ENCODE data around the gene ATP8A2.

- TF ChIP-seq, protein P1, sequence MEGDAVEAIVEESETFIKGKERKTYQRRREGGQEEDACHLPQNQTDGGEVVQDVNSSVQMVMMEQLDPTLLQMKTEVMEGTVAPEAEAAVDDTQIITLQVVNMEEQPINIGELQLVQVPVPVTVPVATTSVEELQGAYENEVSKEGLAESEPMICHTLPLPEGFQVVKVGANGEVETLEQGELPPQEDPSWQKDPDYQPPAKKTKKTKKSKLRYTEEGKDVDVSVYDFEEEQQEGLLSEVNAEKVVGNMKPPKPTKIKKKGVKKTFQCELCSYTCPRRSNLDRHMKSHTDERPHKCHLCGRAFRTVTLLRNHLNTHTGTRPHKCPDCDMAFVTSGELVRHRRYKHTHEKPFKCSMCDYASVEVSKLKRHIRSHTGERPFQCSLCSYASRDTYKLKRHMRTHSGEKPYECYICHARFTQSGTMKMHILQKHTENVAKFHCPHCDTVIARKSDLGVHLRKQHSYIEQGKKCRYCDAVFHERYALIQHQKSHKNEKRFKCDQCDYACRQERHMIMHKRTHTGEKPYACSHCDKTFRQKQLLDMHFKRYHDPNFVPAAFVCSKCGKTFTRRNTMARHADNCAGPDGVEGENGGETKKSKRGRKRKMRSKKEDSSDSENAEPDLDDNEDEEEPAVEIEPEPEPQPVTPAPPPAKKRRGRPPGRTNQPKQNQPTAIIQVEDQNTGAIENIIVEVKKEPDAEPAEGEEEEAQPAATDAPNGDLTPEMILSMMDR (IDR thresholded peaks at IDR 0.05; ENCODE audit: low read depth, low read length): no peak
- TF ChIP-seq POLR2A (IDR thresholded peaks at IDR 0.05; ENCODE audit: extremely low read depth, insufficient read length) (no peak), MYC (IDR thresholded peaks at IDR 0.05; ENCODE audit: low read depth, low read length) (no peak)
- TF ChIP-seq, protein P2, sequence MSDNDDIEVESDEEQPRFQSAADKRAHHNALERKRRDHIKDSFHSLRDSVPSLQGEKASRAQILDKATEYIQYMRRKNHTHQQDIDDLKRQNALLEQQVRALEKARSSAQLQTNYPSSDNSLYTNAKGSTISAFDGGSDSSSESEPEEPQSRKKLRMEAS (IDR thresholded peaks at IDR 0.05; ENCODE audit: low read depth, low read length): no peak
These were observed 611.1 kb downstream of the ATP8A2 start for GRCh38 chr13:25982907-25983306.

Measured in NB4 (cell line).